GM10847 (cell line): ENCODE data around the gene FLT3LG.

Source experiments
- POLR2A ChIP-seq: IDR thresholded peaks from 2 replicates; pipeline ENCODE4 v1.6.1; 2011; ENCODE audit not compliant: insufficient read length; ENCODE audit errors: extremely low read depth

The FLT3LG gene

DNA sequence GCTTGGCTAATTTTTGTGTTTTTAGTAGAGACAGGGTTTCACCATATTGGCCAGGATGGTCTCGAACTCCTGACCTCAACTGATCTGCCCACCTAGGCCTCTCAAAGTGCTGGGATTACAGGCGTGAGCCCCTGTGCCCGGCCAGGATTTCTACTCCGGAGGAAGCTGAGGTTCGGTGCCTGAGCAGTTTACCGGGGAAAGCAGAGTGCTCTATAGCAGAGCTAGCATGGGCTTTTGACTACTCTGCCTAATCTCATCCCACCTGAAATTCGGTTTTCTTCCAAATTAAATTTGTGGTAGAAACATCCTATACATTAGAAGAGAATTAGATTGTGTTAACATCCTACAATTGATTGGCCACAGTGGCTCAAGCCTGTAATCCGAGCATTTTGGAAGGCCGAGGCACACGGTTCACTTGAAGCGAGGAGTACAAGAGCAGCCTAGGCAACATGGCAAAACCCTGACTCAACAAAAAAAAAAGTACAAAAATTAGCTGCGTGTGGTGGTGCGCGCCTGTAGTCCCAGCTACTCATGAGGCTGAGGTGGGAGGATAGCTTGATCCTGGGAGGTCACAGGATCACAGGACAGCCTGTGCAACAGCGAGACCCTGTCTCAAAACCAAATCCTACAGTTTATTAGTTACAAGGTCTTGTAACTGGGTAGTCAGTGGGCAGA, 15.0 kb downstream of the FLT3LG start:
- TF ChIP-seq POLR2A: no peak

DNA sequence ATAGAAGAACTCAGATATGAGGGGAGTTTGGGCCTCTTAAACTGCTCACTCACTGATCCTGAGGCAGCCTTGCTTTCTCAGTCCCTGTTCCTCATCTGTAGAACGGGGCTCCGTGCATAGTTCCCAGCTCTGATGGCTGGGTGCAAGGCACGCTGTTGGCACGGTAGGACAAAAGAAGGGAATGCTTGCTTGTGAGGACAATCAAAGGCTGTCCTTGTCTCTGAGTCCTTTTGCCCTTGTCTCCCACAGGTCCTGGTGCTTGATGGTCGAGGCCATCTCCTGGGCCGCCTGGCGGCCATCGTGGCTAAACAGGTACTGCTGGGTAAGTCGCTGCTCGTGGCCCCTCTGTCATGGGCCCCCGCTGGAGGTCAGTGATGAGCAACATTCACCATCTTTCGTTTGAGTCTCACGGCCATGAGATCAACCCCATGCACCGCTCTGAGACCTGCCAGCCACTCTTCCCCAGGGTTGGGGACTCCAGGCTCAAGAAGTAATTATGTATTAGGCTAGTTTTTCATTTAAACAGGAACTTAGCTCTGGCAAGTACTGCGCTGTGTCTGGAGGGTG, 15.7 kb downstream of the FLT3LG start:
- no peak for TF ChIP-seq POLR2A

DNA sequence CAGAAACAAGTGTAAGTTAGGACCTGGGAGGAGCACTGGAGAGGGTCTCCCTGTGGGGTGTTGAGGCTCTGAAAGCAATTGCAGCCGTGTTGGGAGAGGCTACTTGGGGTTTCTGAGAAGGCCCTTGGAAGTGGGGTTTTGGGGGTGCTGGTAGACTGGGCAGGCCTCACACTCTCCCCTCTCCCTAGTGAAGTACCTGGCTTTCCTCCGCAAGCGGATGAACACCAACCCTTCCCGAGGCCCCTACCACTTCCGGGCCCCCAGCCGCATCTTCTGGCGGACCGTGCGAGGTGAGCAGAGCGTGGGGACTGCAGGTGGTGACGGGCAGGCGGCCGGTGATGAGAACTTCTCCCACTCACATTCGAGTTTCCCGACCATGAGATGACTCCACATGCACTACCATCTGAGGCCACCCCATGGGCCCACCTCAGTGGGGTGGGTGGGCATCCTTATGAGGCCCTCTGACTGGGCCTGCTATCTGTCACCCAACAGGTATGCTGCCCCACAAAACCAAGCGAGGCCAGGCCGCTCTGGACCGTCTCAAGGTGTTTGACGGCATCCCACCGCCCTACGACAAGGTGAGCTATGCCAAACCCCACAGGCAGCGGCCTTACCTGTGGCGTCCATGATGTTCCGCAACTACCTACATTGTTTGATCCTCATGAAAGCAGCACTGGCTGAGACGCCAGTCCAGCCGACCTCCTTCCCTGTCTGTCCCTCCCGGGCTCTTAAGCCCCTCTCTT, 16.4 kb downstream of the FLT3LG start:
- TF ChIP-seq POLR2A: no peak

DNA sequence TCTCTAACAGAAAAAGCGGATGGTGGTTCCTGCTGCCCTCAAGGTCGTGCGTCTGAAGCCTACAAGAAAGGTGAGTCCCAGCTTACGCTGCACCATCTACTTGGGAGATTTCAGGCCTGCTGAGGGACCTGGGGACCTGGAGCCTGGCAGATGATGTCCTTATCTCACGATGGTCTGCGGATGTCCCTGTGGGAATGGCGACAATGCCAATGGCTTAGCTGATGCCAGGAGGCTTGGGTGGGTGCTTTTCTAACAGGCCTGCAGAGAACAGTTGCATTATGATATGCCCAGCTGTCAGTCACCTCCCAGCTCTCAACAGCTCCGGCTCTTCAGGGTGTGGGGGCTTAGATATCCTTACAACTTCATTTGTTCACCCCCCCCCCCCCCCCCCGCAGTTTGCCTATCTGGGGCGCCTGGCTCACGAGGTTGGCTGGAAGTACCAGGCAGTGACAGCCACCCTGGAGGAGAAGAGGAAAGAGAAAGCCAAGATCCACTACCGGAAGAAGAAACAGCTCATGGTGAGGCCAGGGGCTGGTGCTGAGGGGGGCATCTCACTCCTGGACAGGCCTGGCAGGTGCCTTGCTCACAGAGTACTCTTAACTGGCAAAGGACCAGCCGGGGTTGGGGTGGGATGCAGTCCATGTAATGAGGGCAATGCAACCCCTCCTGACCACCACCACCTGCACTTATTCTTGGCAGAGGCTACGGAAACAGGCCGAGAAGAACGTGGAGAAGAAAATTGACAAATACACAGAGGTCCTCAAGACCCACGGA, 17.2 kb downstream of the FLT3LG start:
- no peak for TF ChIP-seq POLR2A

DNA sequence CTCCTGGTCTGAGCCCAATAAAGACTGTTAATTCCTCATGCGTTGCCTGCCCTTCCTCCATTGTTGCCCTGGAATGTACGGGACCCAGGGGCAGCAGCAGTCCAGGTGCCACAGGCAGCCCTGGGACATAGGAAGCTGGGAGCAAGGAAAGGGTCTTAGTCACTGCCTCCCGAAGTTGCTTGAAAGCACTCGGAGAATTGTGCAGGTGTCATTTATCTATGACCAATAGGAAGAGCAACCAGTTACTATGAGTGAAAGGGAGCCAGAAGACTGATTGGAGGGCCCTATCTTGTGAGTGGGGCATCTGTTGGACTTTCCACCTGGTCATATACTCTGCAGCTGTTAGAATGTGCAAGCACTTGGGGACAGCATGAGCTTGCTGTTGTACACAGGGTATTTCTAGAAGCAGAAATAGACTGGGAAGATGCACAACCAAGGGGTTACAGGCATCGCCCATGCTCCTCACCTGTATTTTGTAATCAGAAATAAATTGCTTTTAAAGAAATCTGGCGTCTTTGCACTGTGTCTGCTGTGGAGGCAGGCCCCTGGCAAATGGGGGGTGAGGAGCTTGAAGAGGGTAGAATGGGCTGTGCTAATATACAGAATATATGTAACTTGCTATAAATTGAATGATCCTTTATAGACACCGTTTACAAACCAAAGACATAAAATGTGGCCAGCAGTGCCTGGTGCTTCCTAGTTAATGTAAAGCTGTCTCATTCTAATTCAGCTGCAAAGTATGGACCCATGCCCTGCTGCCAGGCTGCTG, 18.0 kb downstream of the FLT3LG start:
- TF ChIP-seq POLR2A: no peak

DNA sequence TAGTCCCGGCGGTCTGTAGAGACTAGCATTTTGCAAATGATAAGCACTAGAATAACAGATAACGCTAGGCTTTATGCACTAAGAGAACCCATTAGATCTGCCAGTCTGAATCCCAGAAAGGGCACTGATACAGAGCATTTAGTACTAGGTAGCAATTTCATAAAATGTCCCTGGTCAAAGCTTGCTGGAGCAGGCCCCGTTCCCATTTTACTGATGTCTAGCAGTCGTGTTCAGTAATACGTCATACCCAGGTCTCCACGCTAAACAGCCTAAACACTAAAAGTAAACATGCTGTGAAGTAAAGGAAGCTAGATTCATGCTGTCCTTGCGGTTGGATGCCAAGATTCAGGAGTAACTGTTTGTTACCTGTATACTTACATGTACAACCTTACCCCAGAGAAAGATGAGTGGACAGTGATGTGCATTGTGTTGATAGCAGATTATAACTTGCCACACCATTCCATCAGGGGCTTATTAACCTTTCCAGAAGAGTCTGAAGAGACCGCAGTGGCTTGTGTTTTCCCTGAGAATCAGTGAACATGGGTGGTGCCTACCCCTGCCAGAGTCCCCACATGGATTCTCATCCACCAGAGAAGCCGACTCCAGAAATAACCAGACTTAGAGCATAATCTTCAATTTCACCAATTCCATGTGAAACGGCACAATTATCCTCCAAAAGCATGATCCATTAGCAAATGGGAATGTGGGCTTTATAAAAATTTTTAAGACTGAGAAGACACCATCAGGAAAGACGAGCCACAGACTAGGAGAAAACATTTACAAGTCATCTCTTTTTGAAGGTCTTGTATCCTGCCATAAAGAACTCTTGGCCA, 18.8 kb downstream of the FLT3LG start:
- TF ChIP-seq POLR2A: peak; percentile 44

DNA sequence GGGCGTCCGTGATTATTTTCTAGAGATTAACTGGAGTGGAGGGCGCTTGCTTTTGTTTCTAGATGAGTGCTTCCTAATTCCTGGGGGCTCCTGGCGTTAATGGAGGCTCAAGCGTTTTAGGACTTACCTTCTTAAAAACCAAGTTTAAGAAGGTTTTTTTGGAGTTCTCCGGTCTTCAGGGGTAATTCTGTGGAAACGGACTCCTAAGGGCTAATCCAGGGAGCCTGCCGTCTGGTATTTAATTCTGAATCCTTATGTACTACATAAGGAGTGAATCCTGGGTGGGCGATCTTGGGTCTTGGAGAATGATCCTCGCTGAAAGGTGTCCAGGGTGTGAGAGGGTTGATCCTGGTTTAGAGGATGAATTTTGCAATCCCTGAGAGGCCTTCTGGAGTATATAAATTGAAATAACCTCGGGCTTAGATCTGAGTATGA, 22.6 kb downstream of the FLT3LG start:
- TF ChIP-seq POLR2A: no peak

DNA sequence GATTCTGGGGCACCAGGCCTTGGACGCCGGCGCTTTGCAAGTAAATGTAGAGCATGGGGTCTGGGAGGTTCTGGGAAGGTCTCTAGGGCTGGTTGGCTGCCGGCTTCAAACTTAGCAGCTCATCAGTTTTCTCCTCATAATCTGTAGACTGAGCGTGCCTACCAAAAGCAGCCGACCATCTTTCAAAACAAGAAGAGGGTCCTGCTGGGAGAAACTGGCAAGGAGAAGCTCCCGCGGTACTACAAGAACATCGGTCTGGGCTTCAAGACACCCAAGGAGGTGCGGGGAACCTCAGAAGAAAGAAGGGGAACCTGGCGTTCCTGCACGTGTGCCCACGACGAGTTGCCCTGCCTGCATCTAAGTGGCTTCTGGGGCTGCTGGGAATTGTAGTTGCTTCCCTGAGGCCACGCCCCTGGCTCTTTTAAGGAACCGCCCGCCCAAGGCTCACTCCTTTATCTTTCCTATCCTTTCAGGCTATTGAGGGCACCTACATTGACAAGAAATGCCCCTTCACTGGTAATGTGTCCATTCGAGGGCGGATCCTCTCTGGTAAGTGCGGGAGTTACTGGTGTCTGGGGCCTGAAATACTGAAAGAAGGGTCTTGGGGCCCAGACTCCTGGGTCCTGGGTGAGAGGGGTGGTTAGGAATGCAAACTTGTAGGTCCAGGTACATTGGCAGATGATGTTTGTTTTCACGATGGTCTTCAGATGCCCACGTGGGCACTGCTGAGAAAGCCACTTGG, 23.2 kb downstream of the FLT3LG start:
- no peak for TF ChIP-seq POLR2A

DNA sequence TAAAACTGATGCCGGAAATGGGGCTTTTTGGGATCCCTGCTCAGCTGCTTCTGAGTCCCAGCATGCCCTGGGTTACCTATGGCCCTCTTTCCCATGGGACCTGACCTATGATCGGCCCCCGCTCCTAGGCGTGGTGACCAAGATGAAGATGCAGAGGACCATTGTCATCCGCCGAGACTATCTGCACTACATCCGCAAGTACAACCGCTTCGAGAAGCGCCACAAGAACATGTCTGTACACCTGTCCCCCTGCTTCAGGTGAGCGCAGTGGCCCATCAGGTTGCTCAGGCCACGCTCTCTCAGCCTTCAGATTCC, 23.7 kb downstream of the FLT3LG start:
- TF ChIP-seq POLR2A: no peak

DNA sequence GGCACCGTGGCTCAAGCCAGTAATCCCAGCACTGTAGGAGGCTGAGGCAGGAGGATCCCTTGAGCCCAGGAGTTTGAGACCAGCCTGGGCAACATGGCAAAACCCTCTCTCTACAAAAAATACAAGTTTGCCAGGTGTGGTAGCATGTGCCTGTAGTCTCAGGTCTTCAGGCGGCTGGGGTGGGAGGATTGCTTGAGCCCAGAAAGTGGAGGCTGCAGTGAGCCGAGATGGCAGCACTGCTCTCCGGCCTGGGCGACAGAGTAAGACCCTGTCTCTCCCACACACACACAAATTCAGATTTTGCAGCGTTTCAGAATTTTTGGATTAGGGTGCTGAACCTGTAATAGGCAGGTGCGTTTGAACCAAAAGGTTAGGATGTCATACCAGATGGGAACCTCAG, 24.5 kb downstream of the FLT3LG start:
- TF ChIP-seq POLR2A: no peak

DNA sequence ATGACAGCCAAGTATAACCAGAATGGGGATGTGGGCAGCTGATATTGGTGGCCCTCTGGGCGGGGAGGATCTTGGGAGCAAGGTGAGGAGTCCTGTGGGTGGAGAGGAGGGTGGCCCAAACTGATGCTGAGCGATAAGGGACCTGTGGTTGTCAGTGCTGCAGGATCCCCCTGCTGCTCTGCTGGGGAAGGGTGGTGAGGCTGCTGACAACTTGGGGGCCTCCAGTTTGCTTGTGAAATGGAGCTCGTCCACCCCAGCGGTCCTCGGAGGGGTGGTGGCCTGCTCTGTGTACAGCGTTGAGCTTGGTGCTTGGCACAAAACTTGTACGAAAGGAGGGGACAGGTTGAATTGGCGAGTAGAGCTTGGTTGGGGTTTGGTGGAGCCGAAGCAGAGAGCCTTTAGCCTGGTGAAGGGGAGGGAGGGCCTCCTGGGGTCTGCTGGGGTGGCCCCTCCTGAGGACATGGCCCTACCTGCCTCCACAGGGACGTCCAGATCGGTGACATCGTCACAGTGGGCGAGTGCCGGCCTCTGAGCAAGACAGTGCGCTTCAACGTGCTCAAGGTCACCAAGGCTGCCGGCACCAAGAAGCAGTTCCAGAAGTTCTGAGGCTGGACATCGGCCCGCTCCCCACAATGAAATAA, 25.1 kb downstream of the FLT3LG start:
- no peak for TF ChIP-seq POLR2A

DNA sequence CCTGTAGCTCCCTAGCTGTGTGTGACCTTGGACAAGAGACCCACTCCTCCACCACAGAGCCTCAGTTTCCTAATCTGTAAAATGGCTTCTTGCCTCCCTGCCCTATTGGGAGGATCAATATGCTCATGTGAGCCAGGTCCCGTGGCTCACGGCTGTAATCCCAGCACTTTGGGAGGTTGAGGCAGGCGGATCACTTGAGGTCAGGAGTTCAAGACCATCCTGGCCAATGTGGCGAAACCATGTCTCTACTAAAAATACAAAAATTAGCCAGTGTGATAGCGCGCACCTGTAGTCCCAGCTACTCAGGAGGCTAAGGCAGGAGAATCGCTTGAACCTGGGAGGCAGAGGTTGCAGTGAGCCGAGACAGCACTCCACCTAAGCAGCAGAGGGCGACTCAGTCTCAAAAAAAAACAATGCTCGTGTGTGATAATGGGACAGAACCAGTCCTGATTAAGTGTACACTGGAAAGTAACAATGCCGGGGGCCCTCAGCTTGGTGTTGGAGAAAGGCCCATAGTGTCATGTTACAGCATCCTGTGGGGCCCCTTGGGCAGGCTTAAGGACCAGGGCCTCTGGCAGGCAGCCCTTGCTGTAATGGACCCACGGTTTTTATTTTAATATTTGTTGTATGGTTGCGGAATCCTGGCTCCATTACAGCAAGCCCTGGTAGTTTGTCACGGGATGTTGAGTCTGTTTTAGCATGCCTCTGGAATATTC, 29.0 kb downstream of the FLT3LG start:
- no peak for TF ChIP-seq POLR2A
